Activated CD8-positive, alpha-beta T cell treated with anti-CD3 and anti-CD28 coated beads, Interleukin-2, amount 10 ng/mL, durations not matched to agents 7 days and 5 days (primary cell): ENCODE measurements around the gene C11orf91. TPM values are rescaled to one million over a fixed set of nuclear protein-coding genes. Genes with fewer than 3 reads are reported as not detected.
"Not testable (repeated sequence)": the region's sequence is repeated elsewhere in the genome, so short reads cannot be mapped to it uniquely, and the experiment has no call there.

Experiments
- ATAC-seq: fragments of 150-1000 bp; cut with Tn5 transposase; one replicate; pipeline ENCODE4 v1.10.0; 2021; ENCODE audit warnings: moderate library complexity
- CTCF ChIA-PET: fragments of 350-600 bp; sonication (Branson Sonifier 250); formaldehyde crosslinking; loops from one replicate; lab custom pipeline; 2021; ENCODE audit warnings: antibody characterized with exemption; lab: Charles Lee
- POLR2A ChIA-PET: fragments of 350-600 bp; sonication (Branson Sonifier 250); formaldehyde crosslinking; loops from one replicate; lab custom pipeline; 2021; ENCODE audit warnings: antibody characterized with exemption; lab: Charles Lee
- DNase-seq: peaks from one replicate; pipeline ENCODE4 v3.0.0-alpha.2; 2020
- H3K27ac Mint-ChIP-seq: one replicate; pipeline ENCODE4 v1.8.0; 2021; ENCODE audit warnings: mild to moderate bottlenecking, mixed read lengths
- H3K27me3 Mint-ChIP-seq: one replicate; pipeline ENCODE4 v1.8.0; 2021; ENCODE audit warnings: low read depth, mixed read lengths
- H3K36me3 Mint-ChIP-seq: one replicate; pipeline ENCODE4 v1.8.0; 2021; ENCODE audit warnings: low read depth, mixed read lengths
- H3K4me1 Mint-ChIP-seq: one replicate; pipeline ENCODE4 v1.8.0; 2021; ENCODE audit warnings: low read depth, mixed read lengths
- H3K4me3 Mint-ChIP-seq: one replicate; pipeline ENCODE4 v1.8.0; 2021; ENCODE audit warnings: mild to moderate bottlenecking, mixed read lengths
- H3K9me3 Mint-ChIP-seq: one replicate; pipeline ENCODE4 v1.8.0; 2022; ENCODE audit warnings: mixed read lengths; ENCODE audit not compliant: insufficient read depth
- total RNA-seq, 2 experiments: library from RNA; stranded (reverse); gene quantifications; one replicate each; pipeline ENCODE4 v1.2.3, GENCODE V29; 2021

C11orf91 gene
- total RNA-seq, 2 experiments from 2014 or later = not detected

DNA sequence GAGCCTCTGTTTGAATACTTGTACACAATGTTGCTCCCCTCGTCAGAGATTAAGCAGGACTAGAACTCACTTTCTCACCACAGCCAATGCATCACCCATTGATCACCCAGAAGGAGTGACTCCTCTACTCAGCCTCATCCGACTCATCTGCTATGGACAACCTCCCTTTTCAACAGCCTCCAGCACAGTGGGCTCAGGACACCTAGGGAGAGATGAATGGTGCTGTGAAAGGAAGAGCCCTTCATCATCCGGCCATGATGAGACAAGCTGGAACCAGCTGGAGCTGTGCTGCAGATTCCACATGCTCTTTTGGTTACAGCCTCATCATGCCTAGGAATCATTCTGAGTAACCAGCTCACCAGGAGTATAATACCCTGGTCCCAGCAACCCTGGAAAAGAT, 15.5 kb downstream of the C11orf91 start:
- POLR2A ChIA-PET = interaction anchor here (0.6 kb wide), 1 partner anchor 31 kb away, joined by 3 read pairs; no protein-coding TSS in a partner anchor
- H3K4me1 Mint-ChIP-seq = peaks cover 4% of the 10 kb centered on the region
- H3K4me3 Mint-ChIP-seq = no peak overlapping the region
- H3K27me3 Mint-ChIP-seq = peaks cover 29% of the 10 kb centered on the region
- ATAC-seq (no peak), DNase-seq (no peak)
- H3K27ac Mint-ChIP-seq = no peak overlapping the region
- CTCF ChIA-PET = no interaction called here
- peaks cover 2% of the 10 kb centered on the region for H3K9me3 Mint-ChIP-seq
- no peaks in the 10 kb centered on the region for H3K36me3 Mint-ChIP-seq

DNA sequence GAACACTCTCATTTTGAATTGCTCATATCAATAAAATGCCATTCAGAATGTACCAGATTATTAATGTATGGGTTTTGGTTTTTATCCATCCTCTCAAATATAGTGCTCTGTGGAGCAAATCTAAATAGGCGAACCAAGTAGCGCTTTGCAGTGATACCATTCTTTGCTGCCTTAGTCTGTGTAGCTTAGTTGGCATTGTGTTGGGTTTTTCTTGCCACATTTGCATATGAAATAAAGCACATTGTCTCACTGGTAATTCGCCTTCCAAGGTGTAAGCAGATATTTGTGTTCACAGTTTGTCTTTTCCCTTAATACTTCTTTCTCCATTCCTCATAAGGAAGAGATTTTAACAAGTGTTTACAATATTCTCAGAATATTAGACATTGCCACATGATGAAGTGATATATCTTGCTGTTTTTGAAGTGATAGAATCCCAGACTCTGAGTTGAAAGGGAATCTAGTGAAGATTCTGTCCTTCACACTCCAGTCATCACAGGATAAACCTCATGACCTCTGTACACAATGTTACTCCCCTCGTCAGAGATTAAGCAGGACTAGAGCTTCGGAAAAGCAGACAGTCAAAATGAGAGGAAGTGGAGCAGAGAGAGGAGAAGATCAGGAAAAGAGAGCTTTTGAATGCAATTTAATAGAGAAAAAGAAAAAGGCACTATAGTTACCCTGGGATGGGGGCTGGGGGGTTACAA, 16.5 kb downstream of the C11orf91 start:
- no peak for ATAC-seq
- Mint-ChIP-seq H3K4me3 (no peak overlapping the region), H3K9me3 (peaks cover 2% of the 10 kb centered on the region), H3K27ac (no peak overlapping the region), H3K4me1 (peaks cover 4% of the 10 kb centered on the region), H3K27me3 (peaks cover 36% of the 10 kb centered on the region), H3K36me3 (no peaks in the 10 kb centered on the region)
- ChIA-PET CTCF (no interaction called here), POLR2A (no interaction called here)
- DNase-seq = no peak

DNA sequence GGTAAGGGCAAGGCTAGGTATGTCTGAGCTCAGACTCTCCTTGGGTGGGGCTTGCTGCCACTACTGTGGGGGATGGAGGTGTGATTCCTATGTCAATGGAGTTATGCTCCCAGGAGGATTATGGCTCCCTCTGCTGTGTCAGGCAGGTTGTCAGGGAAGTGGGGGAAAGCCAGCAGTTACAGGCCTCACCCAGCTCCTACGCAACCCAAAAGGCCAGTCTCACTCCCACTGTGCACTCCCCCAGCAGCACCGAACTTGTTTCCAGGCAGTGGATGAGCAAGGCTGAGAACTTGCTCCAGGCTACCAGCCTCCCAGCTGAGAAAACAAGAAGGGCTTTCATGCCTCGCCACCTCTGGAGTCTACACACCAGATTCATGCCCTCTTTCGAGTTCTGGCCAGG, 18.2 kb downstream of the C11orf91 start:
- ATAC-seq (no peak), DNase-seq (no peak)
- CTCF ChIA-PET = no interaction called here
- Mint-ChIP-seq H3K9me3 (peaks cover 2% of the 10 kb centered on the region), H3K4me1 (peaks cover 4% of the 10 kb centered on the region), H3K36me3 (no peaks in the 10 kb centered on the region), H3K4me3 (no peak overlapping the region), H3K27me3 (peaks cover 52% of the 10 kb centered on the region), H3K27ac (no peak overlapping the region)
- POLR2A ChIA-PET = interaction anchor here (0.6 kb wide), 1 partner anchor 18 kb away, joined by 3 read pairs; the partner anchor contains the start of gene C11orf91

DNA sequence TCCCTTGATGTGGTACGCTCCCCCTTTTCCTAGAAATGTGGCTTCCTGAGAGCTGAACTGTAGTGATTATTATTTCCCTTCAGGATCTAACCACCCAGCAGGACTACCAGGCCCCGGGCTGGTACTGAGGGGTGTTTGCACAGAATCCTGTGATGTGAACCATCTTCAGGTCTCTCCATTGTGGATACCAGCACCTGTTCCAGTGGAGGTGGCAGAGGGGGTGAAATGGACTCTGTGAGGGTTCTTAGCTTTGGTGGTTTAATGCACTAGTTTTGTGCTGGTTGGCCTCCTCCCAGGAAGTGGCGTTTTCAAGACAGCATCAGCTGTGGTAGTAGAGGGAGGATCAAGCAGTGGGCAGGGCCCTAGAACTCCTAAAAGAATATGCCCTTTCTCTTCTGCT, 18.6 kb downstream of the C11orf91 start:
- ChIA-PET CTCF (no interaction called here), POLR2A (interaction anchor here (0.6 kb wide), 1 partner anchor 18 kb away, joined by 3 read pairs; the partner anchor contains the start of gene C11orf91)
- DNase-seq (no peak), ATAC-seq (no peak)
- no peaks in the 10 kb centered on the region for H3K36me3 Mint-ChIP-seq
- peaks cover 55% of the 10 kb centered on the region for H3K27me3 Mint-ChIP-seq
- peaks cover 4% of the 10 kb centered on the region for H3K4me1 Mint-ChIP-seq
- no peak overlapping the region for H3K27ac Mint-ChIP-seq
- no peak overlapping the region for H3K4me3 Mint-ChIP-seq
- no peaks in the 10 kb centered on the region for H3K9me3 Mint-ChIP-seq

DNA sequence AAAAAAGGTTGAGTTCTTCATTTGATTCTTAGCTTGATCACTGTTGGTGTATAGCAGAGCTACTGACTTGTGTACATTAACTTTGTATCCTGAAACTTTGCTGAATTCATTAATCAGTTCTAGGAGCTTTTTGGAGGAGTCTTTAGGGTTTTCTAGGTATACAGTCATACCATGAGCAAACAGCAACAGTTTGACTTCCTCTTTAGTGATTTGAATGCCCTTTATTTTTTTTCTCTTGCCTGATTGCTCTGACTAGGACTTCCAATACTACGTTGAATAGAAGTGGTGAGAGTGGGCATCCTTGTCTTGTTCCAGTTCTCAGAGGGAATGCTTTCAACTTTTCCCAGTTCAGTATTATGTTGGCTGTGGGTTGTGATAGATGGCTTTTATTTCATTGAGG, 22.0 kb downstream of the C11orf91 start:
- CTCF ChIA-PET, H3K4me1 Mint-ChIP-seq, ATAC-seq: not testable (repeated sequence)

DNA sequence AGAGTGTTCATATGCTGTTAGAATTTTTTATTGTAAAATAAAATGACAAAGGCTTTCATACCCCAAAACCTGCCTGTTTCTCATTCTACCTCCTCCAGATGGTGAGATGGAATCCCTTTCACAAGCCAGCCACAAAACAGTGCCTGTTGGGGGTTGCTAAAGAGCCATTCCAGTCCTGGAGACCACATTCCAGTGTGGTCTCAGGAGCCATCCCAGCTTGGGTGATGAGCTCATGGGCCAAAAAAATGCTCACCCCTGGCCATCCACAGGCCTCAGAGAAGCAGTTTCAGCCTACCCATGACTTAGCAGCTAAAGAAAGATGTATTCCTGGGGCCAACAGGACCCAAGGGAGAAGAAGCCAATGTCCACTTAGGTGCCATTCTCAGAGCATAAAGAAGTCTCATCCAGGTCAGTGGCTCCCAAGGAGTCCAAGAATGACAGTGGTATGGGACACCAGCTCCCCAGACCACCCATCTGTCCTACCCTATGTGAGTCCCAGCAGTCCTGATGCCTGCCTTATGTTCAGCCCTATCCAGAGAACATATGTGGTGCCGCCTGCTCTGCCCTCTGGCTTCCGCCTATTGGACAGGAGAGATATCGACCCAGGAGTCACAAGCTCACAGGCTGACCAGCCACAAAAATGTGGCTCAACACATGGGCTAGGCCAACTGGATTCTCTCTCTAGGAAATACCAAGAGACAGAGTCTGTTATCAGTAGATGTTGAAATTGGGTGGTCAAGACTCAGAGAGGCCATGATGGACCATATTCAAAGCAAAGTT, 26.4 kb downstream of the C11orf91 start:
- Mint-ChIP-seq H3K4me3 (no peak overlapping the region), H3K9me3 (no peaks in the 10 kb centered on the region), H3K4me1 (peaks cover 5% of the 10 kb centered on the region), H3K27me3 (peaks cover 39% of the 10 kb centered on the region), H3K36me3 (no peaks in the 10 kb centered on the region), H3K27ac (no peak overlapping the region)
- CTCF ChIA-PET = no interaction called here
- no peak for DNase-seq
- POLR2A ChIA-PET = no interaction called here
- ATAC-seq = no peak

More for the DNA sequence above, 22.0 kb downstream of the C11orf91 start:
- H3K27ac Mint-ChIP-seq, POLR2A ChIA-PET, DNase-seq, H3K9me3 Mint-ChIP-seq, H3K36me3 Mint-ChIP-seq, H3K4me3 Mint-ChIP-seq: not testable (repeated sequence)
- peaks cover 46% of the 10 kb centered on the region for H3K27me3 Mint-ChIP-seq

DNA sequence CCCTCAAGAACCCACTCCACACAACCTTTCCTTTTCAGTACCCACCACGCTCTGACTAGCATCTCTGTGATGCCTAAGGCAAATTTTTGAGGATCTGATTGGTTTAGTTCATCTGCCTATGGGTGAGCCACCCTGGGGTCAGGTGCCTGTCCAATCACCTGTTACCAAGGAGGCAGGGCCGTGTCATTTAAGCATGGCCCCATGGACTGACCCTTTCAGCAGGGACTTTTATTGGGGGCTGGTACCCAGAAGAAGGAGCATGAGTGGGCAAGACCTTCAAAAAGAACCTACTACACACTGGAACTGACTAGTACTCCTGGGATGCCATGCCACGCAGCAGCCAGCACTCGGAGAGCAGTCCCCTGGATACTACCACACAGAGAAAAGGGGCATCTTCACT, 28.4 kb downstream of the C11orf91 start:
- no peak for ATAC-seq
- ChIA-PET CTCF (no interaction called here), POLR2A (no interaction called here)
- H3K36me3 Mint-ChIP-seq = no peaks in the 10 kb centered on the region
- no peak for DNase-seq
- peaks cover 5% of the 10 kb centered on the region for H3K4me1 Mint-ChIP-seq
- H3K9me3 Mint-ChIP-seq = no peaks in the 10 kb centered on the region
- no peak overlapping the region for H3K27ac Mint-ChIP-seq
- no peak overlapping the region for H3K4me3 Mint-ChIP-seq
- H3K27me3 Mint-ChIP-seq = peaks cover 20% of the 10 kb centered on the region

DNA sequence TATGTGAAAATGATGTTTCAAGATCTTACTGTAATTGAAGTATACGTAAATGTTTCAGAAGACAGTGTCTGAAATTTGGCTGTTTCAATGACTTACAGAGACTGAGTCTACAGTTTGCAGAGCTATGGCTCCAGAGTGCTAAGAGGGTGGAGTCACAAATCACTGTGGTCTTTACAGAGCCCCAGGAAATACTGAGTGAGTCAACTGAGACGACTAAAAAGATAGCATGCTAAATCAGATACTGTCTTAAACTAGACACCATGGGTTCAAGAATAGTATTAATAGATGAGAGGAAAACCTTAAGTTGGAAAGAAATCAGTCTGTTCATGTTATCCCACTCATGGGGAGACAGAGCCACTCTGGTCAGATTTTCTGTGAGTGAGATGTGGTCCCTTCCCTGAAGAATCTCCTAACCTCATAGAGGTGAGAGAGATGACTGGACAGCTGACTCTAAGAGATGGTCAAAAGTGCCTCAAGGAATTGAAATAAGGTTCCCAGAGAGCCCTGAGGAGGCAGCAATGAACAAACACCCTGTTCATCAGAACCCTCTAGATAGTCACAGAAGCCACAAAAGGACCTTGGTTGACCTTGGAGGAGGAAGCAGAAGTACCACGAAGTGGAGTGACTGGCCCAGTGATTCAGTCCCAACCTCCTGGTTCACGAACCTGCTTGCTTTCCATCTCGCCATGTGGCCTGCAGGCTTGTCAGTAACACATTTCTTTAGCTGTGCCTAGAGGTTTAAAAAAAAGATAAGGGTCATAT, 30.2 kb downstream of the C11orf91 start:
- peaks cover 5% of the 10 kb centered on the region for H3K4me1 Mint-ChIP-seq
- H3K27me3 Mint-ChIP-seq = peaks cover 19% of the 10 kb centered on the region
- POLR2A ChIA-PET = no interaction called here
- DNase-seq (no peak), ATAC-seq (no peak)
- CTCF ChIA-PET = no interaction called here
- no peaks in the 10 kb centered on the region for H3K36me3 Mint-ChIP-seq
- H3K27ac Mint-ChIP-seq = no peak overlapping the region
- H3K9me3 Mint-ChIP-seq = no peaks in the 10 kb centered on the region
- no peak overlapping the region for H3K4me3 Mint-ChIP-seq

DNA sequence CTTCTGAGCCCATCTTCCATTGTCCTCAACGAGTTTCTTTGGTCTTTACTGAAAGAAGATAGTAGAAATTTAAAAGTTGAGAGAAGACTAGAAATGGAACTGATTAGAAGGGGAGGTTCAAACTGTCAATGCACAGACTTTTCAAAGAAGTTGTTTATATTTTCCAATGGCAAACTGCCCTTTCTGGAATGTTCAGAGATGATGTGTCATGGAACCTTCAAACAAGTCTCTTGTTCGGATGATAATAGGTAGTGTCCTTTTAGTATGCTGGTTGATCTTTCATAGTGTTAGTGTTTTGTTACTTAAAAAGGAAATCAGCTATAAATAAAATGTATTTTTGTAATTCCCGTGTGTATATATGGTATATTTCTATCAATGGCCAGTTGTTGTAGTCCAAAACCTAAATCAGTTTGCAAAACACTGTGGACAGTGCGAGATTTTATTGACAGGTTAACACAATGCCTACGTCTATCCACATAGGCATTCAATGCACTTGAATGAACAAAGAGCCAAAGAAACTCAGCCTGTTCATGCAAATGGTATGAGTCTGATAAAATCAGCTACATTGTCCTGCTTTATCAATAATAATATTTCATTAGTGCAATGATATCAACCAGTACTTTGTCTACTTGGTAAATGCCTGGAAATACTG, 30.9 kb downstream of the C11orf91 start:
- Mint-ChIP-seq H3K36me3 (no peaks in the 10 kb centered on the region), H3K4me1 (peaks cover 5% of the 10 kb centered on the region), H3K27me3 (peaks cover 19% of the 10 kb centered on the region), H3K4me3 (no peak overlapping the region), H3K27ac (no peak overlapping the region), H3K9me3 (no peaks in the 10 kb centered on the region)
- no peak for DNase-seq
- ATAC-seq = no peak
- ChIA-PET POLR2A (no interaction called here), CTCF (interaction anchor here (0.7 kb wide), 1 partner anchor 26 kb away, joined by 3 read pairs; no protein-coding TSS in a partner anchor)

DNA sequence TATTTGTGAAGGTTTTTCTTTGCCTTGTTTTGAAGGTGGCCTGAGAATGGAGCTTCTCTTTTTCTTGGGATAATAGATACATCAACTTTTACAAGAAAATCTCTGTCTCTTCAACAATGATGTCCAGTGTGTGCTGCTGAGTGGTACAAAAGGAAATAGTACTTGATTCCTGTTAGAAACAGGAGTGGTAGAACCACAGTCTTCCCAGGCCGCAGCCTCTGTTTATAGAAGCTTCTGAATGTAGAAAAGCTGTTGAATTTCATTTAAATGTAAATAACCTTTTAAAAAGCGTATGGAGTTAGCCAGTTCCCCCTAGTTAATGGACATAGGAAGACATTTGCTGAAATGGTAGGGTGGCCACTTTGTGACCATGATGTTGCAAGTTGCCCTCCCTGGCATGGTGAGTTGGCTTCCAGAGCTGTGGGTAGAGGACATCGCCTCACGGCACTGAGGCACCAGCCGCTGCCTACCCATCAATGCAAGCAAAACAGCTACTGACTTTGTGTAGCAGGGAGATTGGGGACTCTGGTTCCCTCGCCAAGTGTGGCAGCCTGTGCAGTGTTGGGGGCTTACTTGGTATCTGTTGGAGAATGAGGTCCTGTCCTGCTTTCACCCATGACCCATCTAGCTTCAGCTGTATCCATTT, 31.6 kb downstream of the C11orf91 start:
- Mint-ChIP-seq H3K4me1 (peaks cover 5% of the 10 kb centered on the region), H3K4me3 (no peak overlapping the region), H3K27ac (no peak overlapping the region), H3K9me3 (no peaks in the 10 kb centered on the region), H3K36me3 (no peaks in the 10 kb centered on the region), H3K27me3 (peaks cover 19% of the 10 kb centered on the region)
- DNase-seq (no peak), ATAC-seq (no peak)
- ChIA-PET CTCF (interaction anchor here (0.7 kb wide), 1 partner anchor 25 kb away, joined by 3 read pairs; no protein-coding TSS in a partner anchor), POLR2A (no interaction called here)

DNA sequence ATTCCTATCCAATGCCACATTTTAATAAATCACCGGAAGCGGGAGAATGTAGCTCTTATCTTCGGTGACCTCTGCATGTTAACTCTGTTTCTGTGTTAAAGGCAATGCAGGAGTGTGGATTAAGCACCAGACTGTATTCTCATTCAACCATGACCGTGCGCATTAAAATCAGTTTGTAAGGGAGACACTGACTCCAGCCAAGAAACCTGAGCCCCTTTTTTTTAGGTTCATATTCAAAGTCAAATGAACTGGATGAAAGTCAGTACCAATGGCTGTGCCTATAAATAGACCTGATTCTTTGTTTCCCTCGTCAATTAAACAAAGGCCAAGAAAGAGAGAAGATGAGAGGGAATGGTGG, 32.2 kb downstream of the C11orf91 start:
- peaks cover 17% of the 10 kb centered on the region for H3K27me3 Mint-ChIP-seq
- H3K27ac Mint-ChIP-seq = no peak overlapping the region
- ChIA-PET POLR2A (no interaction called here), CTCF (no interaction called here)
- H3K36me3 Mint-ChIP-seq = no peaks in the 10 kb centered on the region
- H3K4me1 Mint-ChIP-seq = peaks cover 5% of the 10 kb centered on the region
- no peak for DNase-seq
- ATAC-seq = no peak
- H3K4me3 Mint-ChIP-seq = no peak overlapping the region
- no peaks in the 10 kb centered on the region for H3K9me3 Mint-ChIP-seq
